Gastrocnemius medialis (tissue), 4 donors: ENCODE results near the gene ASIC4.

Experiments used
- POLR2A ChIP-seq, 2 donors: fragments of 450-650 bp; IDR thresholded peaks; one replicate each; pipeline ENCODE4 v1.6.1; 2017; ENCODE audit warnings: antibody characterized with exemption in 2 of 2, mild to moderate bottlenecking in 2 of 2, moderate library complexity in 2 of 2
- TF ChIP-seq, protein P1 (sequence below), 5 experiments: fragments of 450-650 bp in 3 of 5; fragments of 200-600 bp in 2 of 5; sonication (generic) in 2 of 5; IDR thresholded peaks in 4 of 5; conservative IDR thresholded peaks in 1 of 5; 1 replicate in 4 of 5; 2 replicates in 1 of 5; pipeline ENCODE4 v1.5.1; 2016 to 2019; ENCODE audit warnings: antibody characterized with exemption in 5 of 5, mild to moderate bottlenecking in 3 of 5, moderate library complexity in 3 of 5

DNA sequence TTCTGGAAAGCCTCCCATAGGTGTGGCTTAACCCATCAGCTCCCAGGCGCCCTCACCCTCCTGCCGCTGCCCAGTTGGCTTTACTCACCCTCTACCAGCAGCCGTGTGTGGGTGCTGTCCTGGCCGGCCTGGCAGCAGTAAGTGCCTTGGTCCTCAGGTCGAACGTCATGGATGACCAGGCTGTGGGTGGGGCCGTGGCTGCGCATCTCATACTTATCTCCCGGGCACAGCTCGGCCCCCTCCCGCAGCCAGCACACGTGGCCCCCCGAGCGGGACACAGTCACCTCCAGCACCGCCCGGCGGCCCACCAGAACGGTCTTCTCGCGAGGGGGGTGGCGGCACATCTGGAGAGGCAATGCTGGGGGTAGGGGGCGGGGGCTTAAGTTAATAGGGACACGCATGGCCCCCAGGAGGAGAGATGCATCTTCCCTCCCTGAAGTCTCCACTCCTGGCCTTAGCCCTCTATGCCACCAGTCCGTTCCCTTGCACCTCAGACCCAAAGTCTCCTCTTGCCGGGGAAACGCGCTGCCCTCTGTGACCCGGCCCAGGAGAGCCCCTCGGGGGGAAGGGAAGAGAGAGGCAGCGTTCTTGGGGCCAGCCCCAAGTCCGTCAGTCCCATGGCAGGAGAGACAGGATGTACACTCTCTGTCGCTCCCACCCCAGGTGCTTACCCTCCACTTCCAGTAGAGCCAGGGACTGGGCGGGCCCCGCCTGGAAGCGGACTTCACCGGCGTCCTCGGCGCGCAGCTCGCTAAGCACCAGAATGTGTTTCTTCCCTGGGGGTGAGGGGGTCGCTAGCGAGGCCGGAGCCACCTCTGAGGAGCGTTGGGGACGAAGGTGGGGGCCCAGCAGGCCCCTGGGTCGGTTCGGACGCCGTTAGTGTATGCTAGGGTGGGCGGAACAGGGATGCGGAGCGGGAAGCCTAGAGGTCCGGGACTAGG is 37.4 kb downstream of the ASIC4 start:
- no peak for TF ChIP-seq POLR2A (IDR thresholded peaks at IDR 0.05)
- TF ChIP-seq, protein P1, sequence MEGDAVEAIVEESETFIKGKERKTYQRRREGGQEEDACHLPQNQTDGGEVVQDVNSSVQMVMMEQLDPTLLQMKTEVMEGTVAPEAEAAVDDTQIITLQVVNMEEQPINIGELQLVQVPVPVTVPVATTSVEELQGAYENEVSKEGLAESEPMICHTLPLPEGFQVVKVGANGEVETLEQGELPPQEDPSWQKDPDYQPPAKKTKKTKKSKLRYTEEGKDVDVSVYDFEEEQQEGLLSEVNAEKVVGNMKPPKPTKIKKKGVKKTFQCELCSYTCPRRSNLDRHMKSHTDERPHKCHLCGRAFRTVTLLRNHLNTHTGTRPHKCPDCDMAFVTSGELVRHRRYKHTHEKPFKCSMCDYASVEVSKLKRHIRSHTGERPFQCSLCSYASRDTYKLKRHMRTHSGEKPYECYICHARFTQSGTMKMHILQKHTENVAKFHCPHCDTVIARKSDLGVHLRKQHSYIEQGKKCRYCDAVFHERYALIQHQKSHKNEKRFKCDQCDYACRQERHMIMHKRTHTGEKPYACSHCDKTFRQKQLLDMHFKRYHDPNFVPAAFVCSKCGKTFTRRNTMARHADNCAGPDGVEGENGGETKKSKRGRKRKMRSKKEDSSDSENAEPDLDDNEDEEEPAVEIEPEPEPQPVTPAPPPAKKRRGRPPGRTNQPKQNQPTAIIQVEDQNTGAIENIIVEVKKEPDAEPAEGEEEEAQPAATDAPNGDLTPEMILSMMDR (IDR thresholded peaks at IDR 0.05 in 4 of 5, conservative IDR thresholded peaks at IDR 0.05 in 1 of 5) = no peak
